NCI-H2029 (cell line): ENCODE results near the gene DNAH8.
A peak's percentile ranks its signal among the peaks of the same experiment; 100 is the strongest.

Source experiments
- DNase-seq: peaks from one replicate; lab custom pipeline; 2025; lab: John Stamatoyannopoulos, UW

Gene DNAH8

GRCh38 chr6:38796850-38797249 lies 81.7 kb downstream of the DNAH8 start:
- no peak for DNase-seq

GRCh38 chr6:38797391-38797790 lies 82.3 kb downstream of the DNAH8 start:
- no peak for DNase-seq

GRCh38 chr6:38799529-38800184 lies 84.5 kb downstream of the DNAH8 start:
- DNase-seq = no peak

- DNase-seq = no peak
Measured at GRCh38 chr6:38801305-38801704, 86.2 kb downstream of the DNAH8 start.

- no peak for DNase-seq
Measured at GRCh38 chr6:38802497-38802896, 87.4 kb downstream of the DNAH8 start.

- DNase-seq = no peak
Measured at GRCh38 chr6:38803129-38803528, 88.0 kb downstream of the DNAH8 start.

- DNase-seq = no peak
Measured at GRCh38 chr6:38804358-38804757, 89.2 kb downstream of the DNAH8 start.

- DNase-seq = no peak
Measured at GRCh38 chr6:38805127-38805655, 90.1 kb downstream of the DNAH8 start.

GRCh38 chr6:38805692-38806091 lies 90.6 kb downstream of the DNAH8 start:
- no peak for DNase-seq

- DNase-seq = peak; percentile 14
Measured at GRCh38 chr6:38806271-38806670, 91.2 kb downstream of the DNAH8 start.

GRCh38 chr6:38806833-38807232 lies 91.7 kb downstream of the DNAH8 start:
- DNase-seq = no peak

GRCh38 chr6:38808039-38808438 lies 92.9 kb downstream of the DNAH8 start:
- DNase-seq = no peak

GRCh38 chr6:38813041-38813823 lies 98.1 kb downstream of the DNAH8 start:
- DNase-seq = no peak

- DNase-seq = no peak
Measured at GRCh38 chr6:38814761-38815160, 99.7 kb downstream of the DNAH8 start.

GRCh38 chr6:38815250-38815649 lies 100.1 kb downstream of the DNAH8 start:
- DNase-seq = no peak

GRCh38 chr6:38818691-38819090 lies 103.6 kb downstream of the DNAH8 start:
- no peak for DNase-seq

- DNase-seq = no peak
Measured at GRCh38 chr6:38822963-38823362, 107.9 kb downstream of the DNAH8 start.

GRCh38 chr6:38824243-38824894 lies 109.3 kb downstream of the DNAH8 start:
- DNase-seq = no peak

- DNase-seq = no peak
Measured at GRCh38 chr6:38827024-38827423, 111.9 kb downstream of the DNAH8 start.

GRCh38 chr6:38831865-38832264 lies 116.8 kb downstream of the DNAH8 start:
- no peak for DNase-seq

GRCh38 chr6:38833320-38833719 lies 118.2 kb downstream of the DNAH8 start:
- DNase-seq = no peak

GRCh38 chr6:38836585-38836984 lies 121.5 kb downstream of the DNAH8 start:
- no peak for DNase-seq

GRCh38 chr6:38837101-38837500 lies 122.0 kb downstream of the DNAH8 start:
- DNase-seq = no peak
